Skeletal muscle tissue (tissue), 2 donors: ENCODE data around the gene SPDYE9. TPM values are rescaled to one million over a fixed set of nuclear protein-coding genes. Genes with fewer than 3 reads are reported as not detected.

Experiments used
- small RNA-seq: library from RNA; depleted of rRNA; stranded (forward); fragments of <200 nt; gene quantifications from one replicate; pipeline ENCODE3, GENCODE V24; 2014
- total RNA-seq: library from RNA; depleted of rRNA; stranded (reverse); fragments of >200 nt; gene quantifications from one replicate; pipeline ENCODE4 v1.2.3, GENCODE V29; 2014

SPDYE9 gene
- total RNA-seq, 1 donor from 2014 or later: not detected

Small RNA genes within 50 kb of the gene (small RNA-seq; reads per million reads assigned to genes)
- not detected for gene RF00019

Other genes with a start within 250 kb of the SPDYE9 start
- 6.3 TPM for gene POM121, start 160.9 kb downstream of the SPDYE9 start, total RNA-seq
- not detected for gene TRIM74, start 116.6 kb downstream of the SPDYE9 start, total RNA-seq
- gene SPDYE8, start 56.3 kb downstream of the SPDYE9 start, total RNA-seq: not detected
- gene SPDYE11, start 28.1 kb downstream of the SPDYE9 start, total RNA-seq: not detected
- 13.0 TPM for gene NSUN5, start 222.8 kb upstream of the SPDYE9 start, total RNA-seq
- gene TRIM50, start 242.0 kb upstream of the SPDYE9 start, total RNA-seq: 0.52 TPM
- under 0.01 TPM for gene FKBP6, start 242.1 kb upstream of the SPDYE9 start, total RNA-seq